NCI-H187 (cell line): ENCODE results near the gene ANKRD34A.
"Not testable (repeated sequence)": the region's sequence is repeated elsewhere in the genome, so short reads cannot be mapped to it uniquely, and the experiment has no call there.

Experiments used
- DNase-seq, 2 experiments: peaks; one replicate each; lab custom pipeline; 2025; lab: John Stamatoyannopoulos, UW

ANKRD34A gene

DNA sequence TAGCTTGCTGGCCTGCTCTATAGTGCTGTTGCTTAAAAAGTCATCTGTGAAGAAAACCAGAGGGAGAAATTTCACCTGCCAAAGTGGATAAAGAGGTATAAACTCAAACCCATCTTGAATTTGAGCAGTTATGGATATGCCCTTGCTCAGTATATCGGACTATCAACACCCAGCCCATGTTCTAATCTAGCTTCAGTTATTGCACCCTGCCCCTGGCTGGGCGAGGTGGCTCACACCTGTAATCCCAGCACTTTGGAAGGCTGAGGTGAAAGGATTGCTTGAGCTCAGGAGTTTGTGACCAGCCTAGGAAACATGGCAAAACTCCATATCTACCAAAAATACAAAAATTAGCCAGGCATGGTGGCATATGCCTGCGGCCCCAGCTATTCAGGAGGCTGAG lies 19.8 kb downstream of the ANKRD34A start:
- DNase-seq: no peak

DNA sequence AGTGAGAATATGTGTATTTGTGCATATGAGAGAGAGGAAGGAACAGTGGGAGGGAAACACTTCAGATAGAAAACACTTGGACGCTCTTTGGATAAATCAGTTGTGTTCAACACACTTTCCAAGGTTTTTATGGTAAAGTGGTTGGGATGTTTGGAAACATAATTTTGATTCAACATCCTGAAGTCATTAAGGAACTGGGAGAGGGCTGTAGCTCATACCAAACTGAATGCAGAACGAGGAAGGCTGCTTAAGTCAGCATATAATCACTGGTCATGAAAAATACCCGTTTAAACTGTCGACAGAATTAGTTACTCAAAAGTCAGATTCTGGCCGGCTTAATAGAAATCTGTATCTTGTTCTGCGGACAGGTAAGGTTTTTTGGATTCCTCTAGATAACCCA lies 21.5 kb downstream of the ANKRD34A start:
- no peak for DNase-seq

- no peak for DNase-seq
These were observed 22.0 kb downstream of the ANKRD34A start for GRCh38 chr1:145942405-145942804.

DNA sequence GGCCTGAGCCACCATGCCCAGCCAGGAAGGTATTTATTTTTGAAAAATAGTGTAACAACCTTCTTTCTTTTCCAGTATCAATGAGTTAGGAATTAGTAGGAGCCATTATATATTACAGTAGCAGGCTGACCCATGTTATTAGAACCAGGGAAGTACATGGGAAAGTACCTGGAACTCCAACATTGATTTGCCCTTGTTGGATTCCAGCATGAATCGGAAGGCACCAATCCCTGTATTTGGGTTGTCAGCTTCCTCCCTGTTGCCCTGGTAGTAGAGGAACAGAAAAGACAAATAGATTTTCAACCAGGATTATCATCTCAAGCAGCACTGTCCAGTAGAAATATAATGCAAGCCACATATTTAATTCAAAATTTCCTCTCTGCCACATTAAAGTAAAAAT lies 26.9 kb downstream of the ANKRD34A start:
- DNase-seq: no peak

DNA sequence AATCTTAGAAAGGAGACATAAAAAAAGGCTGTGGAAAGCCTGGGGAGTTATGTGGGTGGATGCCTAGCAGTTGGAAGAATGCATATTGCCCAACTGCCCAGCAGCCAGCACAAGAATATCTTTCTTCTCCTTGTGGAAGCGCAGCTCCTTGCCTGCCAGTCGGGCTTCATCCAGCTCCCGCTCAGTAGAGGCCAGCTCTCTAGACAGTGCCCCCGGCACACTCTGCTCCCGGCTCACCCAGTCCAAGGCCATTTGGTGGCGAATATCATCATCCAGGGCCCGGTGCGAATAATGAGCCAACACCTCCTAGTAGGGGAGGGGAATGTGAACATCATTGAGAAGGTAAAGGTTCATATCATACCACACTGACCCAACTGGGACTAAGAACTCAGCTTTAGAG lies 28.1 kb downstream of the ANKRD34A start:
- DNase-seq: no peak

DNA sequence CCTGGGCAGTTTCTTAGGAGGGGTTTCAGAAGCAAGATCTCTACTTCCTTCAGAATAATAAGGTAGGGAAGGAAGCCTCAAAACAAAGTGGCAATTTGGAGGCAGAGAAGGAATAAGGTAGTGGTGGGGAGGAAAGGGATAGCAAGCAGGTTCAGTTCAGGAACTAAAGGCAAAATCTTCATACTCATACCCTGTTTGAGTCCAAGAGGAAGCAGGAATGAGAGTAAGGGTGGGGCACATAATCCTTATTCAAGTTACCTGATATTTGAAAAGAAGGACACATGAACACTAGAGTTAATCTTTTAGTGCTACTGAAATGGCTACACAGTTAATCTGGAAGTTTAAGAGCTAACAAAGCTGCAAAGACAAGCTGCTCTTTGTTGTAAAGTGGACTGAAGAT lies 28.7 kb downstream of the ANKRD34A start:
- no peak for DNase-seq

- not testable (repeated sequence) for DNase-seq
These were observed 31.8 kb downstream of the ANKRD34A start for GRCh38 chr1:145932522-145933009.

GRCh38 chr1:145927916-145928643 lies 36.3 kb downstream of the ANKRD34A start:
- no peak for DNase-seq

GRCh38 chr1:145927063-145927886 lies 37.1 kb downstream of the ANKRD34A start, which contains the start of gene RBM8A:
Gene RBM8A, minus strand, starts transcription at chr1:145927484. Its CDS starts 58 bp downstream, at chr1:145927426.
- peak; percentile 98 to 100 for DNase-seq

DNA sequence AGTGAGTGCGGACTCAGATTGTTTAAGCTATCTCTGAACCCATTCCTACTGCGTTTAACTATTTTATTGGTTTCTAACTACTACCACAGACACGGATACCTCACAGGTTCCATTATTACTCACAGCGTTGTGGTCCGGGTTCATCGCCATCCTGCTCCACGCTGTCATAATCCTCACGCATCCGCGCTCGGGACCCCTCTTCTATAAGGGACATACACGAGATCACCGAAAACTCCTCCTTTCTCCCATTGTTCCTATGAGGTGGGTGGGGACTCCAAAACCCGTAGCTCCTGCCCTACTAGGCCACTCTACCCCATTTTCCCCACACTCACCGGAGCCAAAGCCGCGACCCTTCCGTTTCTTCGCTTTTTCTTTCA lies 37.7 kb downstream of the ANKRD34A start:
- no peak for DNase-seq

- no peak for DNase-seq
These were observed 42.1 kb downstream of the ANKRD34A start for GRCh38 chr1:145922266-145922665.

GRCh38 chr1:145920297-145920696 lies 44.1 kb downstream of the ANKRD34A start:
- DNase-seq: not testable (repeated sequence)

DNA sequence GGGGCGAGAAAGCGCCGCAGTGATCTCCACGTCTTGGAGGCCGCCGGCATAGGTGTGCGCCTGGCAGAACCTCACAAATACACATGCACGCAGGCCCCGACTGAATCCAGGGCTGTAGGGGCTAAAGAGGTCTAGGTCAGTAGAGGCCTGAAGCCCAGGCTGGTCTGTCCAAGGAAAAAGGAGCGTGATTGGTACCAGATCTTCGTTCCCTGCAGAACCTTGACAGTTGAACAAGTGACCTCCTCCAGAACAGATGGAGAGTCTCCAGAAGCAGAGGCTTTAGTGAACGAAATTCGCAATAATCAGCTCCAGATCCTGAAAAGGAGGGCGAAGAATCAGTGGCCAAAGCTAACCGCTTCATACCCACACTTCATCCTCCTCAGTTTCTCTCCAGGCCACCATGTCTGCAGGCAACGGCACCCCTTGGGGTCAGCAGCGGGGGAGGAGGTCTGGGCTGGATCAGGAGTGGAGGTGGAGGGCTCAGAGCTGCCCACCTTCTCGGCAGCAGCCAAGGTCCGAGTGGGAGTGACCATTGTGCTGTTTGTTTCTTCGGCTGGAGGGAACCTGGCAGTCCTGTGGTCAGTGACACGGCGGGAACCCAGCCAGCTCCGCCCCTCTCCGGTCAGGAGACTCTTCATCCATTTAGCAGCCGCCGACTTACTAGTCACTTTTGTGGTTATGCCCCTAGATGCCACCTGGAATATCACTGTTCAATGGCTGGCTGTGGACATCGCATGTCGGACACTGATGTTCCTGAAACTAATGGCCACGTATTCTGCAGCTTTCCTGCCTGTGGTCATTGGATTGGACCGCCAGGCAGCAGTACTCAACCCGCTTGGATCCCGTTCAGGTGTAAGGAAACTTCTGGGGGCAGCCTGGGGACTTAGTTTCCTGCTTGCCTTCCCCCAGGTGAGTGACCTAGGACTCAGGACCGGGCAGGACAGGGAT lies 45.1 kb downstream of the ANKRD34A start:
- DNase-seq: peak in 1 of 2 experiments; percentile 19

DNA sequence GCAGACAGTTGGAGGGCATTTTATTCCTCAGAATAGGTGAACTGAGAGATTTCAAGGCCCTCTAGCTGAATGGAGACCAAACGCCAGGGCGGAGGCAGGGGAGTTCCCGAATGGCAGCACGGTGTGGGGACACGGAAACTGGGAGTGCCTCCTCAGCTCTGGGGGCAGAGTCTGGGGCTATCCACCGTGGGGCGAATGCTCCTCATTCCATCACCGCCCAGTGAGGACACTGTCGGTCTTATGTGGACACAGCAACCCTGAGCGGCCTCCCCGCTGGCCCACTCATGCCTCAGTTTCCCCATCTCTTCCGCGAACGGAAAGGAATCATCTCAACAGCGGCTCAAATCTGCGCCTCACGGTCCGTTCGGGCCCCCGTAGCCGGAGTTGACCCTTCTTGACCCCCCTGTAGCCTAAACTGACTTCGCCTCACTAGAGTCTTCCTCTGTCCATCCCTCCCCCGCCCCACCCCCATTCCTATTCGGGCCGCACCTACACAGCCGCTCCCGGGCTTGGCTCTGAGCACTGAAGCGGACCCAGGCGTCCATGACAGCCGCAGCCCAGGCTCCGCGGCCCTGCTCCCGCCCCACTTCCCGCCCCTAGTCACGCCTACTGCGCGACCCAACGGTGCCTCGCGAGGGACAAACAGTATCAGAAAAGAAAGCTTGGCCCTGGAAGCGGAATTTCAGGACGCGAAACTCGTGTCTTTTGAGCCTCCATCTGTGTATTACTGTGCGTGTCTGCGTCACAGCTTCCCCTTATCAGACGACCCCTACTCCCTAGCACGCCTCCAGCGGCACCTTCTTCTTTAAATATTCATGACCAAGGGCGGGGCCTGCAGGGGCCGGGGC lies 46.0 kb downstream of the ANKRD34A start, which contains the start of gene PEX11B:
Gene PEX11B, minus strand, starts transcription at position 574 of the 848 bp plus-strand sequence. Its CDS starts 29 bp downstream, at position 545.
- peak; percentile 96 to 98 for DNase-seq

DNA sequence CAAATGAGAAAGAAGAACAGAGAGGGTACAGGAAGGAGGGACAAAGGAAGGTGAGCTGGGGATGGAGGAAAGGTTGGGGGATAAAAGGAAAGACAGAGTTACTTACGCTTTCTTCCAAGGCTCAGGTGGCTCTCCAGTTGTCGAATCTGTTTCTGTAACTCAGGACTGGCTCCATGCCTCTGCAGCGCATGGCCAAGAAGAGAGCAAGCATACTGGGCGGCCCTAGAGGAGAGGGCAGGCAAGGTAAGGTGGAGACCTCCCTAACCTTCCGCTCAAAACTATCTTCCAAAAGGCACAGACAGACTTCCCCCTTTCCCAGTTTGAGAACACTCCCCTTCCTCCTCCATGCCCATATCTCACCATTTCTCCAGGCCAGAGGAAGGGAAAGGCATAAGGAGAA lies 46.8 kb downstream of the ANKRD34A start:
- no peak for DNase-seq

GRCh38 chr1:145916745-145917144 lies 47.6 kb downstream of the ANKRD34A start:
- no peak for DNase-seq

DNA sequence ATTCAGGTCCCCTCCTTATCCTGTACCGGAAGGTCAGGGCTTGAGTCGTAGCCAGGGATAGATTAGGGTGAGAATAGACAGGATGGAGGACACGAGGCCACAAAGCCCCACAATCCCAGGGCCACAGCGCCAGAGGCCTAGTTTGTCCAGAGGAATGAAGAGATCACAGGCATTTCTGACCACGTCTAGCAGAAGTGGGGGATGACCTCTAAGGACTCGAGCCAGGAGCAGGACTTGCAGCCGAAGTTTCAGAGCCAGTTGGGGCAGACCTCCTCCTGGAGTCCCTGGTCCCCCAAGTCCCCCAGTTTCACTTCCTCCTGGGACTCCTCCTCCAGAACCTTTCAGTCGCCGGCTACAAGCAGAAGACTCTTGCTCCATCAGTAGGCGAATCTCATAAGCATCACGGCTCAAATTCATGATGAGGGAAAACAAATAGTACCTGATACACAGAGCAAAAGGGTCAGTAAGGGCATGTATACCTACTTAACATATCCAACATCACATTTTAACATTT lies 52.2 kb downstream of the ANKRD34A start:
- no peak for DNase-seq
